OCI-M1 (cell line): Measurements from ENCODE around the gene MRGPRF.
"Not testable (repeated sequence)": the region's sequence is repeated elsewhere in the genome, so short reads cannot be mapped to it uniquely, and the experiment has no call there.

ENCODE experiments used
- DNase-seq: peaks from one replicate; lab custom pipeline; 2025; lab: John Stamatoyannopoulos, UW

Gene MRGPRF

GRCh38 chr11:68987211-68987610 lies 25.8 kb downstream of the MRGPRF start:
- DNase-seq = no peak

GRCh38 chr11:68983801-68984200 lies 29.2 kb downstream of the MRGPRF start:
- peak; percentile 88 for DNase-seq

- DNase-seq = no peak
Observed at GRCh38 chr11:68982134-68982533, 30.9 kb downstream of the MRGPRF start.

- no peak for DNase-seq
Observed at GRCh38 chr11:68980776-68981065, 32.3 kb downstream of the MRGPRF start, which contains the start of gene MRGPRD. TSS of gene MRGPRD (minus strand) at chr11:68980986. CDS start at chr11:68980986, 0 bp downstream.

GRCh38 chr11:68979931-68980775 lies 32.9 kb downstream of the MRGPRF start:
- no peak for DNase-seq

- no peak for DNase-seq
Observed at GRCh38 chr11:68978931-68979594, 34.0 kb downstream of the MRGPRF start.

- no peak for DNase-seq
Observed at GRCh38 chr11:68978626-68978930, 34.5 kb downstream of the MRGPRF start.

- DNase-seq = no peak
Observed at GRCh38 chr11:68977781-68978625, 35.0 kb downstream of the MRGPRF start.

- DNase-seq = no peak
Observed at GRCh38 chr11:68976563-68976962, 36.5 kb downstream of the MRGPRF start.

GRCh38 chr11:68976095-68976494 lies 37.0 kb downstream of the MRGPRF start:
- no peak for DNase-seq

- peak; percentile 93 for DNase-seq
Observed at GRCh38 chr11:68974421-68975194, 38.4 kb downstream of the MRGPRF start.

GRCh38 chr11:68973706-68974105 lies 39.3 kb downstream of the MRGPRF start:
- DNase-seq = not testable (repeated sequence)

- DNase-seq = no peak
Observed at GRCh38 chr11:68973219-68973618, 39.8 kb downstream of the MRGPRF start.

- DNase-seq = no peak
Observed at GRCh38 chr11:68970921-68971636, 42.0 kb downstream of the MRGPRF start.

GRCh38 chr11:68969386-68969785 lies 43.7 kb downstream of the MRGPRF start:
- DNase-seq = no peak

- no peak for DNase-seq
Observed at GRCh38 chr11:68968306-68969250, 44.5 kb downstream of the MRGPRF start.

GRCh38 chr11:68966894-68967780 lies 45.9 kb downstream of the MRGPRF start:
- DNase-seq = no peak

GRCh38 chr11:68965901-68966853 lies 46.9 kb downstream of the MRGPRF start:
- DNase-seq = no peak
